ENCODE measurements around the gene PAGE2. TPM values are rescaled to one million over a fixed set of nuclear protein-coding genes. Genes with fewer than 3 reads are reported as not detected.
"Not testable (repeated sequence)": the region's sequence is repeated elsewhere in the genome, so short reads cannot be mapped to it uniquely, and the experiment has no call there.

Gene PAGE2
- total RNA-seq, 1 donor from 2014 or later = not detected

GRCh38 chrX:55132416-55132815 is 43.6 kb downstream of the PAGE2 start:
- FAIRE-seq = peak; percentile 13

GRCh38 chrX:55135171-55135570 is 46.4 kb downstream of the PAGE2 start:
- DNase-seq (ENCODE audit: low read depth) = peak; percentile 29
- no peaks in the 10 kb centered on the region for H3K36me3 ChIP-seq (ENCODE audit: control insufficient read depth, insufficient read depth, low read length)
- H3K27me3 ChIP-seq (ENCODE audit: control insufficient read depth, insufficient read depth, low read length) = no peaks in the 10 kb centered on the region
- peak; percentile 93 for FAIRE-seq
- TF ChIP-seq, protein P1, sequence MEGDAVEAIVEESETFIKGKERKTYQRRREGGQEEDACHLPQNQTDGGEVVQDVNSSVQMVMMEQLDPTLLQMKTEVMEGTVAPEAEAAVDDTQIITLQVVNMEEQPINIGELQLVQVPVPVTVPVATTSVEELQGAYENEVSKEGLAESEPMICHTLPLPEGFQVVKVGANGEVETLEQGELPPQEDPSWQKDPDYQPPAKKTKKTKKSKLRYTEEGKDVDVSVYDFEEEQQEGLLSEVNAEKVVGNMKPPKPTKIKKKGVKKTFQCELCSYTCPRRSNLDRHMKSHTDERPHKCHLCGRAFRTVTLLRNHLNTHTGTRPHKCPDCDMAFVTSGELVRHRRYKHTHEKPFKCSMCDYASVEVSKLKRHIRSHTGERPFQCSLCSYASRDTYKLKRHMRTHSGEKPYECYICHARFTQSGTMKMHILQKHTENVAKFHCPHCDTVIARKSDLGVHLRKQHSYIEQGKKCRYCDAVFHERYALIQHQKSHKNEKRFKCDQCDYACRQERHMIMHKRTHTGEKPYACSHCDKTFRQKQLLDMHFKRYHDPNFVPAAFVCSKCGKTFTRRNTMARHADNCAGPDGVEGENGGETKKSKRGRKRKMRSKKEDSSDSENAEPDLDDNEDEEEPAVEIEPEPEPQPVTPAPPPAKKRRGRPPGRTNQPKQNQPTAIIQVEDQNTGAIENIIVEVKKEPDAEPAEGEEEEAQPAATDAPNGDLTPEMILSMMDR (IDR thresholded peaks at IDR 0.05; ENCODE audit: insufficient read depth, low read length, severe bottlenecking) = peak; percentile 52
- H3K4me3 ChIP-seq (ENCODE audit: low read depth, low read length) = no peak overlapping the region

More at GRCh38 chrX:55132416-55132815, 43.6 kb downstream of the PAGE2 start:
- Histone ChIP-seq H3K27me3 (ENCODE audit: control insufficient read depth, insufficient read depth, low read length) (no peaks in the 10 kb centered on the region), H3K4me3 (ENCODE audit: low read depth, low read length) (no peak overlapping the region), H3K36me3 (ENCODE audit: control insufficient read depth, insufficient read depth, low read length) (no peaks in the 10 kb centered on the region)
- TF ChIP-seq, protein P1 (IDR thresholded peaks at IDR 0.05; ENCODE audit: insufficient read depth, low read length, severe bottlenecking) = no peak
- DNase-seq (ENCODE audit: low read depth) = no peak

DNA sequence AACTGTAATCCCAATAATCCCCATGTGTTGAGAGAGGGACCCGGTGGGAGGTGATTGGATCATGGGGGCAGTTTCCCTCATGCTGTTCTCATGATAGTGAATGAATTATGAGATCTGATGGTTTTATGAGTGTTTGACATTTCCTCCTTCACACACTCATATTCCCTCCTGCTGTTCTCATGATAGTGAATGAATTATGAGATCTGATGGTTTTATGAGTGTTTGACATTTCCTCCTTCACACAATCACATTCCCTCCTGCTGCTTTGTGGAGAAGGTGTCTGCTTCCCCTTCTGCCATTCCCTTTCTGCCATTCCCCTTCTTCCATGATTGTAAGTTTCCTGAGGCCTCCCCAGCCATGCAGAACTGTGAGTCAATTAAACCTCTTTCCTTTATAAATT is 52.0 kb downstream of the PAGE2 start:
- not testable (repeated sequence) for H3K27me3 ChIP-seq (ENCODE audit: control insufficient read depth, insufficient read depth, low read length); H3K4me3 ChIP-seq (ENCODE audit: low read depth, low read length); DNase-seq (ENCODE audit: low read depth); H3K36me3 ChIP-seq (ENCODE audit: control insufficient read depth, insufficient read depth, low read length); FAIRE-seq

Other genes with a start within 250 kb of the PAGE2 start
- not detected in 2 replicates for gene TRO, start 168.2 kb upstream of the PAGE2 start, total RNA-seq
- 0.13 and 0.26 TPM in 2 replicates for gene PFKFB1, start 94.8 kb upstream of the PAGE2 start, total RNA-seq
- gene APEX2, start 88.7 kb upstream of the PAGE2 start, total RNA-seq = 7.1 and 14.3 TPM in 2 replicates
- not detected in 2 replicates for gene ALAS2, start 58.0 kb upstream of the PAGE2 start, total RNA-seq
- not detected in 2 replicates for gene PAGE2B, start 14.0 kb upstream of the PAGE2 start, total RNA-seq
- not detected in 2 replicates for gene PAGE5, start 131.3 kb downstream of the PAGE2 start, total RNA-seq
- not detected in 2 replicates for gene PAGE3, start 175.9 kb downstream of the PAGE2 start, total RNA-seq